ENCODE measurements around the gene RPGRIP1L. TPM values are rescaled to one million over a fixed set of nuclear protein-coding genes. Genes with fewer than 3 reads are reported as not detected.
A peak's percentile ranks its signal among the peaks of the same experiment; 100 is the strongest.

The RPGRIP1L gene
- total RNA-seq, 1 donor from 2014 or later, result 1.1 TPM

DNA sequence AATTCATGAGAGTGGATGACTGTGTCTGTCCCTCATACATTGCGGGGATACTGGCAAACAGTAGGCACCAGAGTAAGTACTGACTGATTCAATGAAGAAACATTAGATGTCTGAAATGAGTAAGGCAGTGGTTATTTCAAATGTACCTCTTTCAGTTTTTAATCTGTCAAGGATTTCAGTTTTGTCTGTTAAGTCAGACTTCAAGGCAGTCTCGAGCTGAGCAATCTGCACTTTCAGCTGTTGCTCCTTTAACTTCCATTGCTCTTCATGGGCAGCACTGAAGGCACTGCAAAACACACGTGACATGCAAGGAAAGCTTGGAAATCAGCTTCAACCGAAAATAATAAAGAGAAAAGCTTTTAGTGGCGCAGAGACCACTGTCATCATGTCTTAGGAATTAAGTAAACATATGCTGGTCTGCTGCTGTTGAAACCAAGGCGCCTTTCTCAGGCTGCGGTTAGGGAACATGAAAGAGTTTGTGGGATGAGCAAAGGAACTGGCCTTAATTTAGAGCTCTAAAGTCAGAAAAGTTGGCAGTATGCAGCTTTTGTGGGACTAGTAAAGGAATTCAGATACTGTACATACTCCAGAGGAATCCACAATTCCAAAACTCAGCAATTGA is 38.8 kb downstream of the RPGRIP1L start:
- no peak for ATAC-seq
- DNase-seq (ENCODE audit: low spot score), result no peak

DNA sequence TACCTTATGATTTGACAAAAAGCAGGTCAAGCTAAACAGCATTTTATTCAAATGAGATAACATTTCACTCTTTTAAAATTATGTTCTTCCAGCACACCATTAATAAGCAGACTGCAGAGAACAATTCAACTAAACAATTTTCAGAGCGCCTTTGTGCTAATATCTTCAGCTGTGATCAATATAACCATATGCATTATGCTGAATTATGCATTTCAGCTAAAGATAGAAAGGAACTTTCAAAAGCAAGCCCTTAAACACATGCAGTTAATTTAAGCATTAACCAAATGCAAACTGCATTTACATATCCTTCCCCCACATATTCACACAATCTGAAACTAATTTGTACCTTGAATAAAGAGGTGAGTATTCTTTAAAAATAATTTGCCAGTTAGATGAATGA is 41.6 kb downstream of the RPGRIP1L start:
- ATAC-seq (no peak), DNase-seq (ENCODE audit: low spot score) (no peak)

DNA sequence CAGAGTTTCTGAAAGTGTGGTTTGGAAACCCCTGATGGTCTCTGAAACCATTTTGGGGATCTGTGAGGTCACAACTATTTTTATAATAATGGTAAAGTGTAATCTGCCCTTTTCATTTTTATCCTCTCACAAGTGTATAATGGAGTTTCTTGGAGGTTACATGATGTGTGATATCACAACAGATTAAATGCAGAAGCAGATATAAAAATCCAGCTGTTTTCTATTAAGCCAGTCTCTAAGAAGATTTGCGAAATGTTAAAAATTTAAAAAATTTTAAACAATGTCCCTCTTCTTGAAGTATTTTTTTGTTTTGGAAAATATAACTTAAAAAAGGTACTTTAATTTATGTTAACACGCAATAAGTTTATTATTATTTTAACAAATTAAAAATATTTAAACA is 48.7 kb downstream of the RPGRIP1L start:
- DNase-seq (ENCODE audit: low spot score), result no peak
- no peak for ATAC-seq

DNA sequence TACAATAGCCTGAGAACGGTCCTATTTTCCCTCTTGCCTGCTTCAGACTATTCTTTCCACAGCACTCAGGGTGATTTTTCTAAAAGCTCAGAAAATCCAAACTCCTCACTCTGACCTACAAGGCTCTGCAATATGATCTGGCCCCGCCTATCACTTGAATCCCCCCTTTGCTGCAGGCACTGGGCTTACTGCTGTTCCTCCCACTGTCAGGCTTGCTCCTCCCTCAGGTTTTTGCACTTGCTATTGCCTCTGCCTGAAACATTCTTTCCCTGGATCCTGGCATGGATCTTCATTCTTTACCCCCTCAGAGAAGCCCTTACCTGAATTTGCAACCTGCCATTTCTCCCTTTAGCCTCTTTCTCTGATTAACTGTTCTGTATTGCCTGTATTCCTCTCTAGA is 52.3 kb downstream of the RPGRIP1L start:
- ATAC-seq, result no peak
- no peak for DNase-seq (ENCODE audit: low spot score)

DNA sequence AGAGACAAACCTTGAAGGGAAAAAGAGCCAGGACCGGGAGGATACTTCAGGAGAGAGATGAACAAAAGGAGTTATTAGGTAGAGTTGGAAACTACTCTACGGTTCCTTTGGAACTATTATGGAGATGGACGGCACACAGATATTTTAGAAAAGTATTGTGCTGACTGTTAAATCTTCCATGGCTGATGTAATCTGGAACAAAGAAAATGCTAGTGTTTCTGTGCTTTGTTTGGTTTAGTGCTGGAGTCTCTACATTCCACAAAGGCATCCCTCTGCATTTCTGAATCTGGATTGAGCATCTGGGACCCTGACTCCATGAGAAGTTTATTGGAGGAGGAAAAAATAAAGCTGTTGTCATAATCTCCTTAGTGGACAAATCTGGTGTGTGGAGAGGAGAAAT is 57.2 kb downstream of the RPGRIP1L start:
- no peak for DNase-seq (ENCODE audit: low spot score)
- no peak for ATAC-seq

DNA sequence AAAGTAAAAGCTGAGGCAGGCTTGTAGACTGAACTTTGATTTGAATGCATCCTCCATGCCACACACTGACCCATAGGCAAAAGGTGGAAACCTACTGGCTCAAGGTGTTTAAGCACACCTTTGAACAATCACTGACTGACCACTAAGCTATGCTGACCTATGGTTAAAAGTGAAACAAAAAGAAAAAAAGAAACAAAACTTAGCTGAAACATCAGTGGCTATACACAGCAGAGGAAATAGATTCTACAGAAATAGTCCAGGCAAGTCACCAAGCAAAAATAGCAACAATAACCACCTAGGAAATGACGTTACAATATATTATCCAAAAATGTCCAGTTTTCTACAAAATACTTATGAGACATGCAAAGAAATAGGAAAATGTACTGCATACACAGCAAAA is 60.2 kb downstream of the RPGRIP1L start:
- ATAC-seq, result no peak

DNA sequence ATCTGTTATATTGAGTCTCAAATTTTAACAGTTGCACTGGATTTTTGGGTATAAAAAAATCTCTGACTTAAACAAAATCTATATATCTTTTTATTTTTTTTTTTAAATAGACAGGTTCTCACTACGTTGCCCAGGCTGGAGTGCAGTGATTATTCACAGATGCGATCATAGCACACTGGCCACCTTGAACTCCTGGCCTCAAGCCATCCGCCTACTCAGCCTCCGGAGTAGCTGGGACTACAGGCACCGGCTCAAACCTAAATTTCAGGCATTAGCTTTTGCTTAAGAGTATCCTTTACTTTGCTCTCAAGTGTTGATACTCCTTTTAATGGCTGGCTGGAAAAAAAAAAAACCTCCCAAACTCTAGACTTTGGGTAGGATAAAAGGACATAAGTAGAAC is 61.6 kb downstream of the RPGRIP1L start:
- DNase-seq (ENCODE audit: low spot score) (no peak), ATAC-seq (peak; percentile 31)

More for the DNA sequence above, 60.2 kb downstream of the RPGRIP1L start:
- DNase-seq (ENCODE audit: low spot score), result no peak

DNA sequence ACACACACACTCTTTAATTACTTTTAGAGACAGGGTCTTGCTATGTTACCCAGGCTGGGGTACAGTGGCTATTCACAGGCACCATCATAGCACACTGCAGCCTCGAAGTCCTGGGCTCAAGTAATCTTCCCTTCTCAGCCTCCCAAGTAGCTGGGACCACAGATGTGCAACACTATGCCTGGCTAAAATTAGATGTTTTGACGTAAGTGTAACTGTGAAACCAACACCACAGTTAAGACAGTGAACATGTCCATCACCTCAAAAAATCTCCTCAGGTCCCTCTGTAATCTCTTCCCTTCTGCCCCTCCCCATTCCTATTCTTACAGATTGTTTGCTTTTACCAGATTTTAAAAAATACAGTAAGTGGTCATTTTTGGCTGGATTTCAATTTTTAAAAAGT is 66.7 kb downstream of the RPGRIP1L start:
- no peak for ATAC-seq

DNA sequence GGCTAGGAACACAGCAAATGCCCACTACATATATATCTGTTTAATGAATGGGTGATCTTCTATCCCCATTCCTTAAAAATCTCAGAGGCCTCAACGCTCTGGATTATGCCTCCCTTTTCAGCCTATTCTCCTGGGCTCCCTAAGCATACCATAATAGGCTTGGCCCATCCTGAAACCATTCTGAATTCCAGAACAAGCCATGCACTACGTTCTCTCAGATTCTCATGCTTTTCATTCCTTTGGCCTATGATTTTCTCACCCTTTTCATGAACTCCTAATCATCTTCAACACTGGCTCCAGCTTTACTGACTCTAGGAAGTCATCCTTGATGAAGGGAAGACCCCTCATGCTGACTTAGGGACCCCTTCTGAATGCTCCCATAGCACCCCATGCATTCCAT is 71.1 kb downstream of the RPGRIP1L start:
- ATAC-seq, result no peak
- DNase-seq (ENCODE audit: low spot score), result no peak

More for the DNA sequence above, 66.7 kb downstream of the RPGRIP1L start:
- no peak for DNase-seq (ENCODE audit: low spot score)

DNA sequence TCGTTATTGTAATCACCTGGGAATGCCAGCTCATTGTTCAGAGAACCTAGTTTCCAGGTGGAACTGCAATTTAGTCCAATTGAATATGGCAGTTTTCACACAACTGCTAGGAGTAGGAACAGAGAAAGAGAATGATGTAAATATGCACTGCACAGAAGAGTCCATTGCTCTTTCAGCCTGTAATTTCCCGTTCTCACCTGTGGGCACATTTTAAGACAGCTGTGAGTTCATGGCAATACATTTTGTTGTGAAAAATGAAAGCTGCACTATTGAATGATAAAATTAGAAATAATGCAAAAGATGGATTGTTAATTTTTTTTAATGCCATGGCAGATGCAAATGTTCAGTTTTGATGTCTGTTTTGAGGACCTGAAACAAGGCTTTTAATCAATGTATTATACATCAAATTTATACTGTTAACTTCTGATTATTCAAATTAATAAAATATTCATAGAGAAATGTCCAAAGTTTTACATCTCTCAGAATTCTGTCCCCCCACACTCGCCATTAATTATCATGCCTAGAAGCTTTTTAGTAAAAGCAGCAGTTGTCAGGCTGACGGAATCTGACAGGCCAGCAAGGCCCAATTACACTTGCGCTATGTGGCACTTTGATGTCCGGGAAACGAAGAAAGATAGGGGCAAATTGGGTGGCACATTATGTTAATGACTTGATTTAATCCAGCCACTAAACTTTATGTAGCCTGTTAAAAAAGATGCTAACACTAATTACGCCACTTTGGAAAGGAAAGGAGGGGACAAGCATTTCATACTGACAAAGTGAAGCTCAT is 72.2 kb downstream of the RPGRIP1L start:
- ATAC-seq, result no peak
- DNase-seq (ENCODE audit: low spot score), result no peak

DNA sequence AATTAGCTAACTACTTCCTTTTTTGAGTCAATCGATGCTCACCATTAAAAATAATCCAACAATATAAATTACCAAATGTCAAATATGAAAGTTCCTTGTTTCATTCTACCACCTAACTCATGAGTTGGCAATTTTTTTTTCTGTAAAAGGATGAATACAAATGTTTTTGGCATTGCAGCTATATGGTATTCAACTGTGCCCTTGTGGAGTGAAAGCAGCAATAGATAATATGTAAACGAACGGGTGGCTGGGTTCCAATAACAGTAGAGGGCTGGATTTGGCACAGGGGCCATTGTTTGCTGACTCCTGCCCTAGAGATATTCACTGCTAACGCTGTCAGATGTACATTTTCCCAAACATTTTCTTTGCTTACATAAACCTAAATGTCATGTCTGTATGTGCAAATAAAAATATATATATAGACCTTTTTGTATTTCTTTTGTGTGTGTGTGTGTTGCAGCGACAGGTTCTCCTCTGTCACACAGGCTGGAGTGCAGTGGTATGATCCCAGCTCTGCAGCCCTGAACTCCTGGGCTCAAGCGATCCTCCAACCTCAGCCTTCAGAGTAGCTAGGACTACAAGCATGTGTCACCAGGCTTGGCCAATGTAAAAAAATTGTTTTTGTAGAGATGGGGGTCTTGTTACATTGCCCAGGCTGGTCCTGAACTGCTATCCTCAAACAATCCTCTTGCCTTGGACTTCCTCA is 73.9 kb downstream of the RPGRIP1L start:
- ATAC-seq, result peak; percentile 74
- no peak for DNase-seq (ENCODE audit: low spot score)

DNA sequence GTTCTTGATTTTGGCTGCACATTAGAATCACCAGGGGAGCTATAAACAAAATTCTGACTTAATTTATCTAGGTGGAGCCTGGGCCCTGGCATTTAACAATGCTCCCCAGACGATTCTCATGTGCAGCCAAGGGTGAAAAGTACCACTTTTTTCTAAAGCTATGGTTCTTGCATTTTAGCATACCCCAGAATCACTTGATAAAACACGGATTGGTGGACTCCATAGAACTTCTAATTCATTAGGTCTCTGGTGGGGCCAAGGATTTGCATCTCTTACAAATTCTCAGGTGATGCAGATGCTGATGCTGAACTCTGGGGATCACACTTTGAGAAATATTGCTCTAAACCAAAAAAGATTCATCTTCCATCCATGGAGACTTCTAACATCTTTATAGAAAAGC is 74.5 kb downstream of the RPGRIP1L start:
- DNase-seq (ENCODE audit: low spot score) (no peak), ATAC-seq (no peak)

DNA sequence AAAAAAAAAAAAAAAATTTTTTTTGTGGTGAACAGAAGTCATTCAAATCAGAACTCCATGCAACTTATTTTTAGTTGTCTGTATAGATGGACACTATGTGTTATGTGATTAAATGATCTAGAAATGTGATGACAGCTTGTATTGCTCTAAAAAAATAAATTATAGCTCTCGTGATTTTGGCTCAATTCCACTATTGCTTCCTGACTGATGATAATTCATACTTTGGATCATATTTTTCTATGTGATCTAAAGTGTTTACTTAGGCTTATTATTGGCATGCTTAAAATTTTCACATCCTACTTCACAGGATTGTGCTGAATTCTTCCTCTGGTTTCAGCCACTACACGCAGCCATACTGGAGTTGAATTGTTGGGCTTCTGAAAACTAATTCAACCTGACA is 76.8 kb downstream of the RPGRIP1L start:
- no peak for ATAC-seq
- DNase-seq (ENCODE audit: low spot score), result no peak

DNA sequence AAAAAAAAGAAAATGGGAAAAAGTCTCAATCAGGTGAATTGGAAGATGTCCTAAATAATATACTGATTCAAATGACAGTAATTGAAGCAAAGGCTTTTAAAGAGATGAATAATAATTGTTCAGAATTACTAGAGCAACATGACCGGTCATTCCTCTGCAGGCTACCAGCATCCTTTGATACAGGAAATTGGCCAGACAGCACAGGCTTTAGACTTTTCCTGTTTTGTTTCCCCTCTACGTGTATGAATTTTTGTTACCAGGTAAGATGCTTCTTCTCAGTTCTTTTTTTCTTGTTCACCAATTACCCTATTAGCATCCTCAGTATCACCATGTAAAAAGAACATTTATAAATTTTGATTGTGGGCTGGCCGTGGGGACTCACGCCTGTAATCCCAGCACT is 77.5 kb downstream of the RPGRIP1L start:
- ATAC-seq, result no peak
- DNase-seq (ENCODE audit: low spot score), result no peak

DNA sequence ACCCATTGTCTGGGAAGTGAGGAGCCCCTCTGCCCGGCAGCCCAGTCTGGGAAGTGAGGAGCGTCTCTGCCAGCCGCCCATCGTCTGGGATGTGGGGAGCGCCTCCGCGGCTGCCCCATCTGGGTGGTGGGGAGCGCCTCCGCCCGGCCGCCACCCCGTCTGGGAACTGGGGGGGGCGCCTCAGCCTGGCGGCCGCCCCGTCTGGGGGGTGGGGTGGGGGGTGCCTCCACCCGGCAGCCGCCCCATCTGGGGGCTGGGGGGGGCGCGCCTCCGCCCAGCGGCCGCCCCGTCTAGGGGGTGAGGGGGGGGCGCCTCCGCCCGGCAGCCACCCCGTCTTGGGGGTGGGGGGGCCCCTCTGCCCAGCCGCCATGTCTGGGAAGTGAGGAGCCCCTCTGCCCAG is 78.4 kb downstream of the RPGRIP1L start:
- ATAC-seq (no peak), DNase-seq (ENCODE audit: low spot score) (no peak)

DNA sequence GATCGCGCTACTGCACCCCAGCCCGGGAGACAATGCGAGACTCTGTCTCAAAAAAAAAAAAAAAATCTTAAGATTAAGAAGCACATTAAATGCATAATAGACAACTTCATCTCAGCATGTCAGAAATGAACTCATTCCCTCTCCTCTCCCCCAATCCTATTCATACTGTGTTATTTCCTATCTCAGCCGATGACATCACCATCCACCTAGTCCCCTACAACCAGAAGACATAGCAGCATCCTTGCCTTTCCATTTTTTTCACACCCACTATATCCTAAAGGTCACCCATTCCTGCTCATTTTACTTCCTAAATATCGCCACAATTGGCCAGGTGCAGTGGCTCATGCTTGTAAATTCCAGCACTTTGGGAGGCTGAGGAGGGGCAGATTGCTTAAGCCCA is 81.3 kb downstream of the RPGRIP1L start:
- no peak for DNase-seq (ENCODE audit: low spot score)
- ATAC-seq, result no peak

DNA sequence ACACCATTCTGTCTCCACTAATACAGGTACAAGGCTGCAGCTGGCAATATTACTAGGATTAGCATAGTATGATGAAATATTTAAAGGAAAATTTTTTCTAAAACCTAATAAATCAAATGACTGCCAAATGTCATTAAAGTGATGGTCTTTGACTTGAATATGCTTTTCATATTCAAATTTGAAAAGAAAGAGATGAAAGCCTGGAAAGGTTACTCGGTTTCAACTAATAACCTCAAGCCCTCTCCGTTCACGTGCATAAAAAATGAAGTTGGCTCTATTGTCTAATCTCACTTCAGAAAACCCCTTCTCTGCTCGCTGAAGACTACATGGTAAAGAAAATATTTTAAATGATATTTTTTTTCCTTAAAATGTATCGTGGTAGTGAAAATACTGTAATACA is 83.2 kb downstream of the RPGRIP1L start:
- no peak for DNase-seq (ENCODE audit: low spot score)
- no peak for ATAC-seq

DNA sequence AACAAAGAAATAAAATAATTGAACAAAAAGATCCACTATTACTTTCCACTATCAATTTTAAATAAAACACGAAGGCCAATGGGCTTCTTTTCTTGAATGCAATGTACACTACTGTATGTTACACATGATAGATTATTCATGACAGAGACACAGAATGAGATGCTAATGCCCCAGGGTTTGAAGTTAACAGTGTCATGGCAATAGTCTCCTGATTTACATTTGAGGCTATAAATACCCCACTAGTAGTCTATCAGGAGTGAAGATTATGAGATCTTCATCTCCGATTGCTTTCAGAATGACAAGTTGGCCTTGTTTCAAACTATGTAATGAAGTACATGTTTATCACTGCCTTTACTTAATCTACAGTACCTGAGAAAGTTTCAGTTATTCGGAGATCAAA is 84.4 kb downstream of the RPGRIP1L start:
- ATAC-seq, result no peak
- no peak for DNase-seq (ENCODE audit: low spot score)

DNA sequence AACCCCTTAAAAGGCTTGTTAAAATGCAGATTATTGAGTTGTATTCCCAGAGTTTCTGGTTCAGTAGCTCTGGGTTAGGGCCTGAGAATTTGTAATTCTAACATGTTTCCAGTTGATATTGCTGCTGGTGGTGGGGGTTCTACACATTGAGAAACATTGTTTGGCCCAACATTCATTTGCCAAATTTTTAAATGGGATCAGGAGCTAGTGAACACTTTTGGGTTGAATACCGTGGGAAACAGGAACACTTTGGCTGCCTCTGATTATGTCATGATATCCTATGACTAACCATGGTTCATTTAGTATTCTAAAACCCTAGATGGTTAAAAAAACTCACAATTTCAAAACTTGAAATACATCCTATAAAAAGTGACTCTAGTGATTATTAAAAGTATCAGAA is 89.3 kb downstream of the RPGRIP1L start:
- DNase-seq (ENCODE audit: low spot score) (no peak), ATAC-seq (no peak)

DNA sequence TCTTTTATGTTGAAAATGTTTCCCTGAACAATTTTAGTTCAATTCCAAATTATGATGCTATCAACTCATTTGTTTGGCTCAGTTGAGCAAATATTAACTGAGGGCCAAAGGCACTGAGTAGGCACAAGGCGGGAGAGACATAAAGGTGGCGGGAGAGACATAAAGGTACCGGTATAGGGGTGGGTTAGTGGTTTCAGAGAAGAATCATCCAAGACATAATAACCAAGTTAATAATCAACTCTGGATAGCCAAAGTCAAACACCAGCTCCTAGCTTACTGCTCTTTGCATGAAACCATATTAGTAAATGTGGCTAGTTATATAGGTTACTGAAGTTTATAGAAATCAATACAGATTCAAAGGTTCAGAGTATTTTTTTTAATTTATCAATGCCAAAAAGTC is 91.7 kb downstream of the RPGRIP1L start:
- no peak for DNase-seq (ENCODE audit: low spot score)
- no peak for ATAC-seq

DNA sequence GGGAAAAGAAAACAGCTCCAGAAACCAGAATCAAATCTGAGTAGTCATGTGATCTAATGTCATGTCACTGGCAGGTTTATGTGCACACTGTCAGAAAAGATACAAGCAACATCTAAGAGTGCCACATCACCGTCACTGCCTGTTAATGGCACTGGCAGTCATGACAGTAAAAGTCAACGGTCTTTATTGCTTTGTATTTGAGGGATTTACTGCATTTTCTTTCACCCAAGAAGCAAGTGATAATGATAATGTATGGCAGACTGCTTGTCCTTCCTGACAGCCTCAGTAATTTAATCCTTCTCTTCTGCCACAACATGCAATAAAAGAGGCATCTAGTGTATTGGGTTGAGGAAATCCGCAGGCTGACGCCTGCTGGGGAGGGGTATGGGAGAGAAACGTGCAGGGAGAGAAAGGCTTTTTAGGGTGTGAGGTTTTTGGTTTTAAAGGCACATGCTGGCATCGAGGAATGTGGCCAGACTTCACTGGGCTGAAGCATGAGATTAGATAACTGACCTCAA is 92.4 kb downstream of the RPGRIP1L start:
- DNase-seq (ENCODE audit: low spot score) (no peak), ATAC-seq (no peak)

DNA sequence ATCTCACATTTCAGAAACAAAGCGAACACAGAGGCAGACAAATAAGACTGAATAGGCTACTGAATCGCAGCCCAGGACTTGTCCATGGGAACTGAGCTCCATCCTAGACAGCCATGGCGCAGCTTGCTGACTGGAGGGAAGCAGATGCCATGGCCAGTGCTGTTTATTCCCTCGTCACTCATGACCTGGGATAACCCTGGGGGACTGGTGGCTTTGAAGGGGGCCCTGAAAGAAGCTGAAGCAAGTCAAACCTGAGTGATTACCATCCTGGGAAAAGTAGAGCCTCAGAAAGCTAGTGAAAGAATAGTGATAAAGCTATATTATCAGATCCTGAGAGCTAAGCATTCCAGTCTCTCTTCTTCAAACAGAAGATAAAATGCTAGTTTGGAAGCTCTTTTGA is 94.1 kb downstream of the RPGRIP1L start:
- ATAC-seq (no peak), DNase-seq (ENCODE audit: low spot score) (no peak)

Data from left lobe of liver (tissue), 2 donors.